GM19324 (cell line): ENCODE data around the gene PRDM2.
A peak's percentile ranks its signal among the peaks of the same experiment; 100 is the strongest.

ENCODE experiments used
- ATAC-seq: cut with Tn5 transposase; IDR thresholded peaks from one replicate; pipeline ENCODE4 v1.9.1; 2021; ENCODE audit warnings: mild to moderate bottlenecking, moderate library complexity; ENCODE audit not compliant: unreplicated experiment, low FRiP score

Gene PRDM2

GRCh38 chr1:13732971-13733667, 33.1 kb downstream of the PRDM2 start:
- ATAC-seq, result no peak

GRCh38 chr1:13733711-13734110, 33.7 kb downstream of the PRDM2 start:
- ATAC-seq, result no peak

- no peak for ATAC-seq
Observed at GRCh38 chr1:13735168-13735930, 35.4 kb downstream of the PRDM2 start.

- no peak for ATAC-seq
Observed at GRCh38 chr1:13737398-13737797, 37.4 kb downstream of the PRDM2 start.

GRCh38 chr1:13746342-13746741, 46.4 kb downstream of the PRDM2 start:
- ATAC-seq, result no peak

GRCh38 chr1:13748610-13749505, 48.9 kb downstream of the PRDM2 start:
- ATAC-seq, result peak; percentile 85

- peak; percentile 23 for ATAC-seq
Observed at GRCh38 chr1:13749543-13750341, 49.8 kb downstream of the PRDM2 start.

GRCh38 chr1:13751458-13751871, 51.5 kb downstream of the PRDM2 start:
- ATAC-seq, result no peak

- no peak for ATAC-seq
Observed at GRCh38 chr1:13751985-13752384, 52.0 kb downstream of the PRDM2 start.

- no peak for ATAC-seq
Observed at GRCh38 chr1:13752852-13753251, 52.9 kb downstream of the PRDM2 start.

- no peak for ATAC-seq
Observed at GRCh38 chr1:13753636-13754402, 53.8 kb downstream of the PRDM2 start.

- ATAC-seq, result no peak
Observed at GRCh38 chr1:13754510-13755103, 54.6 kb downstream of the PRDM2 start.

GRCh38 chr1:13756557-13757315, 56.7 kb downstream of the PRDM2 start:
- no peak for ATAC-seq

- ATAC-seq, result no peak
Observed at GRCh38 chr1:13757693-13758092, 57.7 kb downstream of the PRDM2 start.

GRCh38 chr1:13759072-13759471, 59.1 kb downstream of the PRDM2 start:
- ATAC-seq, result no peak

GRCh38 chr1:13760340-13760739, 60.4 kb downstream of the PRDM2 start:
- no peak for ATAC-seq

- ATAC-seq, result no peak
Observed at GRCh38 chr1:13760921-13761320, 60.9 kb downstream of the PRDM2 start.

GRCh38 chr1:13761883-13762282, 61.9 kb downstream of the PRDM2 start:
- ATAC-seq, result no peak
